ENCODE data around the gene ABCA1.

The ABCA1 gene

GRCh38 chr9:104817437-104817836, 110.5 kb downstream of the ABCA1 start:
- DNase-seq (ENCODE audit: low read depth, low spot score), result no peak
- Histone ChIP-seq H3K9ac (ENCODE audit: insufficient read length) (no peak overlapping the region), H3K4me3 (no peak overlapping the region), H3K27ac (no peak overlapping the region), H3K36me3 (ENCODE audit: insufficient read depth, low read length) (no peaks in the 10 kb centered on the region), H3K9me3 (ENCODE audit: low read depth, low read length) (no peaks in the 10 kb centered on the region)
- TF ChIP-seq EZH2 (IDR thresholded peaks at IDR 0.05) (no peak), POLR2AphosphoS5 (IDR thresholded peaks at IDR 0.05; ENCODE audit: borderline replicate concordance, low read depth, low read length) (no peak), FOXP2 (optimal IDR thresholded peaks at IDR 0.05; ENCODE audit: control extremely low read depth, extremely low read length, insufficient read depth) (no peak)

- H3K36me3 ChIP-seq (ENCODE audit: insufficient read depth, low read length), result no peaks in the 10 kb centered on the region
- DNase-seq (ENCODE audit: low read depth, low spot score), result no peak
- no peak overlapping the region for H3K4me3 ChIP-seq
- no peak overlapping the region for H3K9ac ChIP-seq (ENCODE audit: insufficient read length)
- TF ChIP-seq POLR2AphosphoS5 (IDR thresholded peaks at IDR 0.05; ENCODE audit: borderline replicate concordance, low read depth, low read length), result no peak
- TF ChIP-seq EZH2 (IDR thresholded peaks at IDR 0.05), result no peak
- TF ChIP-seq FOXP2 (optimal IDR thresholded peaks at IDR 0.05; ENCODE audit: control extremely low read depth, extremely low read length, insufficient read depth), result no peak
- no peaks in the 10 kb centered on the region for H3K9me3 ChIP-seq (ENCODE audit: low read depth, low read length)
- no peak overlapping the region for H3K27ac ChIP-seq
Measured at GRCh38 chr9:104815851-104816565, 111.9 kb downstream of the ABCA1 start.

DNA sequence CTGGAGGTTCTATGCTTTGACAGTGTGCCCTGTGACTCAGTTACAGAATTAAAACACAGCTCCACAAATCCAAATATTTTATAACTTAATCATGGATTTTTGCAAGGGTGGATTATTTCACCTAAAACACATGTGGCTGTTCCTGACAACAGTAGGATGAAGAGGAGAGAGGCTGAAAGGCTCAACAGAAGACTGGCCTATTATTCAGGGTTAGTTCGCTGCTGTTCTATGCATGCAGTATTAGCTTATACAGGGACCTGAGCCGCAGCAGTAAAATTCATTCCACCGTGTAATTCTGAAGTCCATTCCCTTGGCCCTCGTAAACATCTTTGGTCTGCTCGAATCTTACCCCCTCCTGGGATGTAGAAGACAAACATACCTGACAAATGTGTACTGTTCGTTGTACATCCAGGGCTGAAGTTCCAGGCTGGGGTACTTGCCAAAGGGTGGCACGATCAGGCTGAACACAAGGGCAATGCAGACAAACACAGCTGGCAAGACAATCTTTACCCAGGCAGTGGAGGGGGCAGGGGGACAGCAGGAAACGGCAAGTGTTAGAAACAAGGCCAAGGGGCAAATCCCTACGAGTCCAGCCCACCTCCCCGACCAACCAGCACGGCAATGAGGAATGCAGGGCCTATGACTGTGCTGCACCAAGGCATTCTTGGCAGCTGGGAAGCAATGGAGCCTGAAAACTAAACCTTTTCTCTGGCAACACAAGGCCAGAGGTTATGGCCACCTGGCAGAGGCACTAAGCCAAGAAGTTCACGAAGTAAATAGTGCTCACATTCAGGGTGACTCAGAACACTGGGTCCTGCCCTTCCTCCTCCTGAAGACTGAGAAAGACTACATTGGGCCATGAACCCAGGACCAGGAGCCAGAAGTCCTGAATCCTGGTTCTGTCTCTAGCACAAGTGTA, 117.3 kb downstream of the ABCA1 start:
- Histone ChIP-seq H3K27ac (no peak overlapping the region), H3K4me3 (no peak overlapping the region), H3K9ac (ENCODE audit: insufficient read length) (no peak overlapping the region), H3K36me3 (ENCODE audit: insufficient read depth, low read length) (no peaks in the 10 kb centered on the region), H3K9me3 (ENCODE audit: low read depth, low read length) (no peaks in the 10 kb centered on the region)
- TF ChIP-seq POLR2AphosphoS5 (IDR thresholded peaks at IDR 0.05; ENCODE audit: borderline replicate concordance, low read depth, low read length) (no peak), FOXP2 (optimal IDR thresholded peaks at IDR 0.05; ENCODE audit: control extremely low read depth, extremely low read length, insufficient read depth) (no peak), EZH2 (IDR thresholded peaks at IDR 0.05) (no peak)
- no peak for DNase-seq (ENCODE audit: low read depth, low spot score)

DNA sequence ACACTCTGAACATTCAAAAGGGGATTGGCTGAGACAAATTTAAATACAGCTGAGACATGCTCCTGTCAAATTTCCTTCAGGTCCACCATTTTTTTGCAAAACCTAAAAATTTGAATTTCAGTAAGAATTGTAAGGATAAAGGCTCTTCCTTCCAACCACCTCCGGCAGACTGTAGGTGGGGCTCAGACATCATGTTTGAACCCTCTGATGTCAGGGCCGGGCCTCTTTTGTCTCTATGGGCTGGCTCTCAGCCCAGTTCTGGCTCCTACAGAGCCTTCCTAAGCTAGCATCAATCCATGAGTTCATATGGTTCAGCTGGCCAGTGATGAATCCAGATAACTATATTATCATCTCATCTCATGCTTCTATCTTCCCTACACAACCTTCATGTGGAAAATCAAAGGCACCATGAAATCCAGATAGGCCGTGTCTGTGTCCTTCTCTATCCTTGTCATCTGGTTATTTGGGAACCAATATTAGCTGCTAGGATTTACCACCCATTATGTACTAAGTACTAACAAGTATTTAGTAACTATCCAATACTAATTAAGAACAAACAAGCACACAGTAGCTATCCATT, 119.8 kb downstream of the ABCA1 start:
- Histone ChIP-seq H3K9me3 (ENCODE audit: low read depth, low read length) (no peaks in the 10 kb centered on the region), H3K27ac (no peak overlapping the region), H3K4me3 (no peak overlapping the region), H3K9ac (ENCODE audit: insufficient read length) (no peak overlapping the region), H3K36me3 (ENCODE audit: insufficient read depth, low read length) (no peaks in the 10 kb centered on the region)
- no peak for DNase-seq (ENCODE audit: low read depth, low spot score)
- TF ChIP-seq POLR2AphosphoS5 (IDR thresholded peaks at IDR 0.05; ENCODE audit: borderline replicate concordance, low read depth, low read length) (no peak), FOXP2 (optimal IDR thresholded peaks at IDR 0.05; ENCODE audit: control extremely low read depth, extremely low read length, insufficient read depth) (no peak), EZH2 (IDR thresholded peaks at IDR 0.05) (no peak)

DNA sequence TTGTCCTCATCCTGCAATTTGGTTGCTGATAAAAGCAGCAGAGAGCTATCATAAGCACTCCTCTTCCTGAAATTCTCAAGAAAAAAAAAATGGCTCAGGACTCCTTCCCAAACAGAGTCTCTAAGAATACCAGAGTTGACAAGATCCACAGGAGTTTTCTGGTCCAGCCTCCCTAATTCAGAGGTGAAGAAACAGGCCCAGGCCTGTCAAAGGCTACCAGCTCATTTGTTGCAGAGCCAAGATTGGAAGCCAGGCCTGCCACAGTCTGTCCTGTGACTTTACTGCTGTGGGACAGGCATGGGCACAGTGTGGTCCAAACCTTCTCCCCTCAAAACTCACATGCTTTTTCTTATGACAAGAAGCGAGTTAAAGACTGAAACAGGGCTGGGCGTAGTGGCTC, 122.5 kb downstream of the ABCA1 start:
- Histone ChIP-seq H3K4me3 (no peak overlapping the region), H3K27ac (no peak overlapping the region), H3K9ac (ENCODE audit: insufficient read length) (no peak overlapping the region), H3K36me3 (ENCODE audit: insufficient read depth, low read length) (no peaks in the 10 kb centered on the region), H3K9me3 (ENCODE audit: low read depth, low read length) (no peaks in the 10 kb centered on the region)
- TF ChIP-seq FOXP2 (optimal IDR thresholded peaks at IDR 0.05; ENCODE audit: control extremely low read depth, extremely low read length, insufficient read depth) (no peak), POLR2AphosphoS5 (IDR thresholded peaks at IDR 0.05; ENCODE audit: borderline replicate concordance, low read depth, low read length) (no peak), EZH2 (IDR thresholded peaks at IDR 0.05) (no peak)
- DNase-seq (ENCODE audit: low read depth, low spot score), result no peak

GRCh38 chr9:104802906-104803305, 125.0 kb downstream of the ABCA1 start:
- TF ChIP-seq POLR2AphosphoS5 (IDR thresholded peaks at IDR 0.05; ENCODE audit: borderline replicate concordance, low read depth, low read length) (no peak), FOXP2 (optimal IDR thresholded peaks at IDR 0.05; ENCODE audit: control extremely low read depth, extremely low read length, insufficient read depth) (no peak), EZH2 (IDR thresholded peaks at IDR 0.05) (no peak)
- no peaks in the 10 kb centered on the region for H3K36me3 ChIP-seq (ENCODE audit: insufficient read depth, low read length)
- H3K4me3 ChIP-seq, result no peak overlapping the region
- H3K27ac ChIP-seq, result no peak overlapping the region
- H3K9ac ChIP-seq (ENCODE audit: insufficient read length), result no peak overlapping the region
- no peak for DNase-seq (ENCODE audit: low read depth, low spot score)
- H3K9me3 ChIP-seq (ENCODE audit: low read depth, low read length), result no peaks in the 10 kb centered on the region

- Histone ChIP-seq H3K27ac (no peak overlapping the region), H3K36me3 (ENCODE audit: insufficient read depth, low read length) (no peaks in the 10 kb centered on the region), H3K4me3 (no peak overlapping the region), H3K9ac (ENCODE audit: insufficient read length) (no peak overlapping the region), H3K9me3 (ENCODE audit: low read depth, low read length) (no peaks in the 10 kb centered on the region)
- TF ChIP-seq EZH2 (IDR thresholded peaks at IDR 0.05), result no peak
- TF ChIP-seq FOXP2 (optimal IDR thresholded peaks at IDR 0.05; ENCODE audit: control extremely low read depth, extremely low read length, insufficient read depth), result no peak
- no peak for TF ChIP-seq POLR2AphosphoS5 (IDR thresholded peaks at IDR 0.05; ENCODE audit: borderline replicate concordance, low read depth, low read length)
- no peak for DNase-seq (ENCODE audit: low read depth, low spot score)
Measured at GRCh38 chr9:104802110-104802509, 125.8 kb downstream of the ABCA1 start.
